ENCODE results near the gene BEND2.
"Not testable (repeated sequence)": the region's sequence is repeated elsewhere in the genome, so short reads cannot be mapped to it uniquely, and the experiment has no call there.

The BEND2 gene

DNA sequence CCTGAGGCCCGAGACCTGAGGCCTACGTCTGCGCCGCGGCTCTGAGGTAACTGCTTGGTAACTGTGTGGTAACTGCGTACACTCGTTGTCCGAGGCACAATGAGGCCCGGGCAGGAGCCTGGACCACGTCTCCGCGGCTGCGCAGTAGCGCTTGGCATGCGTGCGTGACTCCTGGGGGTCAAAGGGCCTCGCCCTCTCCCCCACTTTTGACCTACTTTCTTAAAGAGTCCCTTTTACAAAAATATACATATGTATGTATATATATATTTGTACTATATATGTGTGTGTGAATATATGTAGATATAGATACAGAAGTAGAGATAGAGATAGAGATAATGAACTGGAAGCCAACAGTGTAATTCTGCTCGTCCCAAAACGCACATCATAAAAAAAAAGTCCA lies at the start of gene BEND2:
BEND2 (minus strand) TSS at position 101 of the 400 bp plus-strand sequence. CDS start 136 bp downstream, outside the sequence.
- no peak for DNase-seq (ENCODE audit: low read depth in 2 of 2)

DNA sequence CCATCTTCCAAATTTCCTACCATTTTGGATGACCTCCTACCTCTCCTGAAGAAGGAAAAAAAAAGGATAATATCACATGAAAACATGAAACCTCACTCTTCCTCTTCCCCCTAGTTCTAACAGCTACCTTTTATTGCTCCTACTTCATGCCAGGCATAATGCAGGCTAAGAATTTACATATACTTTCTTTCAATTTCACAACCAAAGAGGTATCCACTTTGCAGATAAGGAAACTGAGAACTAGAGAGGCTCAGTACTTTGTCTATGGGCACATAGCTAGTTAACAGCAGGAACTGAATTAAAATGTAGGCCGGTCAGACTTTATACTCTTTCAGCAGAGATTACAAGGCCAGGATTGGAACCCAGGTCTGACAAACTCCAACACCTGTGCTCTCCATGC lies 34.4 kb upstream of the BEND2 start:
- DNase-seq (ENCODE audit: low read depth in 2 of 2), result no peak

DNA sequence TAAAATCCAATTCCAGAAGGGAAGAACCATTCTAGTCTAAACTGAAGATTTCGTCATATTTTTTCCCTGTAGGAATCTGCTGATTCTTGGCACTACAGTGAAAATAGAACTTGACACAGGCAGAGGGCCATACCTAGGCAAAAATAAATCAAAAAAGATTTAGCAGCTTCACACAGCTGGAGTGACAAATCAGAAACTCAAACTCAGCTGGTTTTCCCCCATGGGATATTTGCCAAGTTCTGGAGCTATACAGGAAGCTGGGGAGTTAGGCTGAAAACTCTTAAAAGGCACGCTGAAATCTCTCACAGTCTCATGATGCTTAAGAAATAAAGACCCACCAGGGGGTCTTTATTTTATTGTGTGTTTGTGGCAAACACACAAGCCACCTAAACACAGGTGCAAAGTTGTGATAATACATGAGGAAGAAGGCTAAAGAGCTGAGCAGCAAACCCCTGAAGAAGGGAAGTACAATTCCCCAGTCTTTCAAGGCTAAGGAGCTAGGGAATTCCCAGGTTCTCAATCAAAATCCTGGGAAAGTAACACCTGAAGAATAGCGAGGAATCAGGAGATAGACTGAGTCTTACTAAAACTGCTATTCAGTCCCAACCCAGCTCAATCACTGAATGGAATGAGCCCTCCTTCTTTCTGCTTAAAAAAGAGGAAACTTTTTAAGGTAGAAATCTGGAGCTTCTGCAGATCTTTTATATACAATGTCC lies 32.1 kb upstream of the BEND2 start:
- DNase-seq (ENCODE audit: low read depth in 2 of 2), result no peak

DNA sequence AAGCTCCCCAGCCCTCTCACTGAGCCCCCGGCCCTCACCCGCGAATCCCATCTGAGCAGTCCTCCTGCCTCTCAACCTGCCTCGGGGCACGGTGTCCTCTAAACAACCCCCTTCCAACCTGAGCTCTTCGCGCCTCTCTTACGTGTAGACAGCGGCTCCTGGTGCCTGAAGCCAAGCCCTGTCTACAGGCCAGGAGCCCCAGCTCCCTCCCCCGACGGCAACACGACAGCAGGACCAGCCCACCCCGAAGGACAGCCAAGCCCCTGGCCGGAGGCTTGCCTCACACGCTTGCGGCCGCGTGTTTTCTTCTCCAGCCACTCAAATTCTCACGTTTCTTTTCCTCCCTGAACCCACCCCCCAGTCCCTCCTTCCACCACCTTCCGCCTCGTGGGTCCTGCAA lies 9.0 kb upstream of the BEND2 start:
- DNase-seq (ENCODE audit: low read depth in 2 of 2), result not testable (repeated sequence)

DNA sequence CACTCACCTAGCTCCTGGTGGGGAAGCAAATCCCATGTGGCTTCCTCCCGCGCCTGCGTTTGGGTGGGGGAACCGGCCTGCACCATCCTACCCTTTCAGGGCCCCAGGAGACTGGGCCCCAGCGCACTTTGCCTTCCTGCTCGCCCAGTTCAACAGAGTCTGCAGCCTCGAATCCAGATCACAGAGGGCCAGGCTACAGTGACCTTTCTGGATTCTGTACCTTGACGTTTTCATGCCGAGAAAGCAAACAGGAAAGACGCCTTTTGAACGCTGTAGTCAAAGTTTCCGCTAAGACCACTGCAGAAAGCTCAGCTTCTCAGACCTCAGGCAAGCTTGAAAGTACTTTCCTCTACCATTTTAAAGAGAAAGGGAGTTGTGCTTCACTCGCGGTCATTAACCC lies 7.4 kb upstream of the BEND2 start:
- DNase-seq (ENCODE audit: low read depth in 2 of 2), result no peak

DNA sequence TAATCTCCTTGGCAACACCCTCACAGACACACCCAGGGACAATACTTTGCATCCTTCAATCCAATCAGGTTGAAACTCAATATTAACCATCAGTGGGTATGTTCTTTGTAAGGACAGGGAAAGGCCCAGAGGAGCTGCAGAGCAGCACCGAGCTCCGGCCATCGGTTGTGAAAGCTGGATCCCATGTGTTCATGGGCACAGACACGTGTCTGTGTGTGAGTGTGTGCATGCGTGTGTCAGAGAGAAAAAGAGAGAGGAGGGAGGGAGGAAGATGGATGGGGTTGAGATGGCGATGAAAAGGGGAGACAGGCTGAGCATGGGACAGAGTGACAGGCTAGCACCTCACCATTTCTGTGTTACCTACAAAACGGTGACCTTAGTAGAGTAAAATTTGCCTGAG lies 6.8 kb upstream of the BEND2 start:
- no peak for DNase-seq (ENCODE audit: low read depth in 2 of 2)

DNA sequence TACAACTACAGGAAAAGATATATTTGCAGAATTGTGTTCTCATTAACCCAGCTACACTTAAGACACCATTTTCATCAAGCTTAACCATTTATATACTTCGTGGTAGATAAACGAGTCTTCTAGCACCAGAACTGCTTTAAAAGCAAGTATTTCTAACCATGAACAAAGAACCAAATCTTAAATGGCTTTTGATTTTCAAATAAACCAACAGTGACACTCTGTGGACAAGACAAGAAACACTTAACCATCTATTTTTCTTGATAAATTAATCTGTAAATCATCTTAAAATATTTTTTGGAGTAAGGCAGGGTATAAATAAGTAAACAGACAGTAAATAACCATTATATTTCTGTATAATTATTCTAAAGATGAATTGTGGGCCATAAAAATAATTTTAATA lies 10.2 kb downstream of the BEND2 start:
- DNase-seq (ENCODE audit: low read depth in 2 of 2), result no peak

DNA sequence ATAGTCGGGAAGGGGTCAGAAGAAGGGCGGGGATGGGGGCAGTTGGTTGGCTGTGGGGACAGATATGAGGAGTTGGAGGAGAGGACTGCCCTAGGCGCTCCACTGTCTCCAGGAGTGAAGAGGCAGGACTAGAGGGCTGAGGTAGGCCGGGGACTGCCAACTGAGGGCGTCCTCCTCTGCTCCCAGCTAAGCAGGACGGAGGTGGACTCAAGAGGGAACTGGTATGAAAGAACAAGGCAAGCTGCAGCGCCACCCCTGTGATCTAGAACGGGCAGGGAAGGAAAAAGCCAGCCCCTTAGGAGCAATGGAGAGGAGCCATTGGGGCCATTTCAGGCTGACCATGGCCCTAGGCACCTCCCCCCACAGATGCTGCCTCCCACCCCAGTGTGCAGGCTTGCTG lies 14.0 kb downstream of the BEND2 start:
- DNase-seq (ENCODE audit: low read depth in 2 of 2), result no peak

DNA sequence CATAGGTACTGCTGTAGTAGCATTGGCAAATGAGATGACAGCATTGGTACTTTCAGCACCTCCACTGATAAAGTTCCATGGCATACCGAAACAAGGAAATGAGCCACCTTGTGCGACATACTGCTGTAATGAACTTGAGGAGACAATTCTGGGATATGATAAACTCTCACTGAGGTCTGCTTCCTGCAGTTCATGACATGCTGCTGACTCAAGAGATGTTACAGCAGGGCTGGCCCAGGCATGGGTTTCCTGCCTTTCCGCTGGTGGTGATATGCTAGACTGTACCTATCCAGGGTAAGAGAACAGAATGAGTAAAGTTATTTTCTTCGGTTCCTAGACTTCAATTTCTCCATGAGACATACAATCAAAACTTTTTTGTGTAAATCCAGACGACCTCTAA lies 17.1 kb downstream of the BEND2 start:
- no peak for DNase-seq (ENCODE audit: low read depth in 2 of 2)

DNA sequence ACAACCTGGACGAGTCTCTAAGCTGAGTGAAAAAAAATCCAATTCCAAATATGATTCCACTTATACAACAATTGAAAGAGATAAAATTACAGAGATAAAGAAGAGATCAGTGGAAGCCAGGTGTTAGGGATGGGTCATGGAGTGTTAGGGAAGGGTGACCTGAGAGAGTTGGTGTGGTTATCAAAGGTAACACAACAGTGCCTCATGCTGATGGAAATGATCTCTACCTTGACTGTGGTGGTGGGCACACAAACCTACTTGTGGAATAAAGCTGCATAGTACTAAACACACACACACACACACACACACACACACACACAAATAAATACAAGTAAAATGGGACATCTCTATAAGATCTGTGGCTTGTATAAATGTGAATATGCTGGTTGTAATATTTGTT lies 26.0 kb downstream of the BEND2 start:
- DNase-seq (ENCODE audit: low read depth in 2 of 2), result no peak

DNA sequence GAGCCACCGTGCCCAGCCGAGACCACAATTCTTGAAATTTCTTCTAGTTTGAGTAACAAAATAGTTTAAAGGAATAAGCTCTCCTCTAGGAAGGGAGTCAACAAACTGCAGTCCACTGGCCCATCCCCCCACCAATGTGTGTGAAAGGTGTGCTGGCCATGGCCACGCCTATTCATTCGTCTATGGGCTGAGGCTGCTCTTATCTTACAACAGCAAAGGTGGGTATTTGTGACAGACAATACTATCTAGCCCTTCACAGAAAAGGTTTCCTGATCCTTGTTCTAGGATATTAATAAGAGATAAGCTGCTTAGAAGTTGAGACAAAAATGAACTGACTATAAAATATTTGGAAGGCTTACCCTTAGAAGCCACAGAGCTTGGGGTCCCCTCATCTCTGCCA lies 41.2 kb downstream of the BEND2 start:
- no peak for DNase-seq (ENCODE audit: low read depth in 2 of 2)

DNA sequence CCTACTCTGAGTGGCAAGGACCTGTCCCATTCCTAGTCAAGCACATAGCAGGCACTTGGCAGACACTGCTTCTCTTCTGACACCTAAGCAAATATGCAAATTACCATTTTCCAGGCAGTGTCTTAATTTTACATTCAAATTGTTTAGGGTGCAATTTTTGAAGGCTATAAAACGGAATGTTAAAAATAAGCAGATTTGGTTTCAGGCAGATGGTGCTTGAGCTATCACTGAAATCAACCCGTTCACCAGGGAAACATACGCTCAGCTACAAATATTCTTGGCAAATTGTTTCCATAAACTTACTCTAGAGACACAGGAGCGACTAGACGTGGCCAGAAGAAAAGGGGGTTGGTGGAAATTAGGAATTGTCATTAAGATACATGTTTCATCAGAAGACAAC lies 45.7 kb downstream of the BEND2 start:
- DNase-seq (ENCODE audit: low read depth in 2 of 2), result no peak

DNA sequence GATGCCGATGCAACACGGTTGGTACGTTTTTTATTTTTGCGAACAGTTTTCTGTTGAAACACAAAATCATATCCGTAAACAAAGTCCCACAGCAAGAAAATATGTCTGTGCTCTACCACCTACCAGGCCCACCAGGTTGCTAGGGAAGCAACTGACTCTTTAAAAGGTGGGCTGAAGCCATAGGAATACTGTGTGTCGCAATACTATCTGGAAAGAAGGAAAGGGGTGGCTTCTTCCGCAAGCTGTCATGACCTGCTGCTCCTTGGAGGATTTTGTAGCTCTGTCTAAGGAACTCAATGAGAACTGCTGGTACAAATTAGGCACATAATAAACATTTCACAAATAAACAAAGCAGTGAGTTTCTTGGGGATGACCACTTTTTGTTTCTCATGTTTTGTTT lies 46.5 kb downstream of the BEND2 start:
- no peak for DNase-seq (ENCODE audit: low read depth in 2 of 2)

DNA sequence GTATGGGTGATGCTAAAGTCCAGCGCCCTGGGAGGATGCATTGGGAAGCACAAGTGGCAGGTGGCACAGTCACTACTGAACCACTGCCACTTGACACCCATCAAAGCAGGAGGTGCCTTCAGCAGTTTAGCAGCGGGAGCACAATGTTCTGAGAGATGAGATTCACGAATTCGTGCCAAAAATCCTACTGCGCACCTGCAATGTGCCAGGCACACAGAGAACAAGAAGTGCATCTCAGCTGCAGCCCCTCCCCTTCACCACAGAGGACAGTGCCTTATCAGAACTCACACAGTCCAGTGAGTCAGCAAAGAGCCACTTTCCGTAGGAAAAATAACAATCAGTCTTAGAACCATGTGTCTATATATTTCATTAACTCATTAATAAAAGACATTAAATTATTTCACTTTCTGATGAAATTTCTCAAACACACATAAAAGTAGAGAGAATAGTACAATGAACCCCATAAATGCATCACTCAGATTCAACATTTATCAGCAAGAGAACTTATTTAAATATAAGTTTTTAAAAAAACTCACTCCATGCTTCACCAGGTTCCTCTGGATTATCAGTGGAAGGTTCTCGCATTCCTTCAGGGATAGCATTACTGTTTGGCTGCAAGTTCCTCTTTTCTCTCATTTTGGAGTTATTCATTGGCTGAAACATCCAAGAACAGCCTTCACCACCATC lies 47.0 kb downstream of the BEND2 start:
- no peak for DNase-seq (ENCODE audit: low read depth in 2 of 2)

DNA sequence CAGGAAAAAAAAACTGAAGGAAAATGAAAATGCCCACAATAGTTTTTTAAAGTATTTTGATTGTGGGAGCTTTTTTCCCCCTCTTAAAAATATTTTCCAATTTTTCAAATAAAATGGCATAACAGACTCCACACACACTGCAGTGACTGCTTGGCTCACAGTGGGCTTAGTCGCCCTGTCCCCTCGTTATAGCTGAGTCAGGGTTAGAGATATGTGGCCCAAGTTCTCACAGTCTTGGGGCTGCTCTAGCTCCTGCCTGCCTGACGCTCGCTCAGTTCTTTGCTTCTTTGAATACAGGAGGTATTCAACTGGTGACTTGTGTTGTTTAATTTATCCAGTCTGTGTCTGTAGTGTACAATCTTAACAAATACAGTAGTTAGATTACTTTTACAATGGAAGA lies 47.7 kb downstream of the BEND2 start:
- DNase-seq (ENCODE audit: low read depth in 2 of 2), result no peak

DNA sequence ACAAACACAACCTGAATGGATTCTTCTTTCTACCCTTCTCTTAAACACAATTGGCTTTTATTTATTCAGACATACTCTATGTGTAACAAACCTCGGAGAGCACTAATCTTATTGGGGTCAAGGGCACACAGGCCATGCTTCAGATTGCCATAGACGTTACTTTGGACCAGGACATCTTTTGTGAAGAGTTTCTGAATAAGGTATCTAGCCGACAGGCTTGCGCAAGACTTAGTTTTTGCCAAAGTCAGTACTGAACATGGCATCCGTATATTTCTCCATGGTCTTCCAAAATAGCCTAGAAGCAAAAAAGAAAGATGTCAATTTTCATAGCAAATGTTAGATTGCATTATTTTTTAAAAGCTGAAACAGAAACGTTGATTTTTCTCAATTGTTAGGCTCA lies 49.8 kb downstream of the BEND2 start:
- no peak for DNase-seq (ENCODE audit: low read depth in 2 of 2)

DNA sequence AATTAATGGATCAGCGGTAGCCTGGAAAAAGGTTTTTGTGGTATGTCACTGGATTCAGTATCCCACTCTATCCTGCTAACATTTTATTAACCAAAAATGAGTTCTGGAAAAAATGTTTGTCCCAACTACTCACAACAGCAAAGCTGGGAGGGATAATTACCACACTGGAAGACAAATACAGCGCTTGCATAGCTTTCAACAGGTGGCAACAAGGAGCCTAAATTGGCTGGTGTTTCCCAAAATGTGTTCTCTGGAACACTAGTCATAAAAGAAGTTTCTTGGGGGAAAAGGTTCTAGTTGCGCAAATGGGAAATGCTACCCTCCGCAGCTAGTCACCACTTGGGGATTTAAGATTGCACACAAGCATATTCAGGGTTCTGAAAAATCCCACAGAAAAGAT lies 54.6 kb downstream of the BEND2 start:
- DNase-seq (ENCODE audit: low read depth in 2 of 2), result no peak

DNA sequence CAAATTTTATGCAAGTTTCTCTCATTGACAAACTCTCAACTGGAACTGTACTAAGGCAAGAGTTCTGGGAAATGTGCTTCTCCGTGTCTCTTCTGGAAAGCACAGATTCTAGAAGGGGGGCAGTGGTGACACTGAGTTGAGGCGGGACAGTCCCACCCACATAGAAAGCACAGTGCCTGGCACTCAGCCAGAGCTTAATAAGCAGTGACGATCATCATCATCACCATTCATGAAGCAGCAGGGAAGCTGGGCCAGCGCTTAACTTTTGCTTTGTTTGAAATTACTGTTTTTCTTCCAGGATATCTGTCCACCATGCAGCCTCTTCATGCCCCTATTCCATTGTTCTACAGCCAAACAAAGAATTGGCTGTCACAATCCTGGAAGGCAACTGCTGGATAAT lies 60.3 kb downstream of the BEND2 start:
- DNase-seq (ENCODE audit: low read depth in 2 of 2), result no peak

DNA sequence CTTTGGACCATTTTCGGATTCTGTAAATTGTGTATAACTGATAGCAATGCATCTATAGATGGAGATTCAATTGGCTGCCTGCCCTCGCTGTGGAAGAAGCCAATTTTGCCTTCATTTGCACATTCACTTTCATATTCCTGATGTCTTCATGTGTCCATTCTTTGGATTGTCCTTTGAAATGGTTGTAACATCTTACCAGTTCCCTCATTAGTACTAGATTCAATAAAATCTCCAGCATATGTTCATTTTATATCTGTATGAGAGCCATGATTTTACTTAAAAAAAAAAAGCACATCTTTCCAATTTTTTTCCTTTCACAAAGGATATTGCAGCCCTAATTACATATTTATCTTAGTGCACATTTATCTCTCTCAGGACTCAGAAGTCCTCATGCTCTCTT lies 61.7 kb downstream of the BEND2 start:
- no peak for DNase-seq (ENCODE audit: low read depth in 2 of 2)

DNA sequence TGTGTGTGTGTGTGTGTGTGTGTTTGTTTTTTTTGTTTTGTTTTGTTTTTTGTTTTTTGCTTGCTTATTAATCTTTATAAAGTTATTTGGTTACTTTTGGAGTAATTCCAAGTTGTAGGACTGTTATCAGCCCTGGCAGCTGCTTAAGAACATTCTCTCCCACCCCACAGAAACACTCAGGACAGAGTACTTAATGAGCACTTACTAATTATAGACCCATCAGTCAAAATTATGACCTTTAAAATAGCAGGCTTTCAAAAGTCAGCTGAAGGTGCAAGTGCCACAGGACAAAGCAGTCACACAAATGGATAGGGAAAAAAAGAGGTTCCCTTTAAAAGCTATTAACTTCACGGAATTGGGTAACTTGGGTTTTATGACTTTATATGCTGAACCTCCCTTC lies 69.0 kb downstream of the BEND2 start:
- DNase-seq (ENCODE audit: low read depth in 2 of 2), result no peak

DNA sequence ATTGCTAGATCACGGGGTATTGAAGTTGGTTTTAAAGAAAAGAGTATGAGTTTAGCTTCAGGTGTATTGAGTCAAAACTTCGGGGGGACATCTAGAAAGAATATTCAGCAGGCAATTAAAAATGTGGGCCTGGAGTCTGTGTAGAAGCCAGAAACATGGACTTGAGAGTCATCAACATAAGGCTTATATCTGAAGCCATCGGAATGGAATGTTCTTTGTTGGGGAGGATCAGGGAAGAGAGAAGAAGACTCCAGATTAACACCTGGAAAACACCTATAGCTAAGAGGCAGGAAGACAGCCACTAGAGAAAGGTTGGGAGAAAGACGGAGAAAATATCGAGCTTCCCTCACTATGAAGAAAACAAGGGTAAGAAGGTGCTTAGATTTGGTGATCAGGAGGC lies 69.5 kb downstream of the BEND2 start:
- DNase-seq (ENCODE audit: low read depth in 2 of 2), result no peak

DNA sequence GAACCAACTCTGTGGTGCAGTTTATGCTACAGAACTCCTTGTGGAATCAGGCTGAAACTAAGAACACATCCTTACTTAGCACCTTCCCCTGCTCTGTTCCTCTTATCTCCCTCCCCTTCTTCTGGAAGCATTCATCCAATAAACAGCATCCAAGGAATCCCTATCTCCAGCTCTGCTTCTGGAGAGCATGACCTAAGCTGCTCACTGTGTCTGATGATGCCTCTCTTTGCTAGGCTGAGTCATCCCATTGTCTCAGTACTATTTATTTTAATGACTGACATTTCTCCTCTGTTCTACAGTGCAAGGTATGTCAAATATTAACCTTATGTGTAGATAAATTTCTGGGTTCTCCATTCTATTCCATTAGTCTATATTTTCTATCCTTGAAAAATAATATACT lies 71.2 kb downstream of the BEND2 start:
- no peak for DNase-seq (ENCODE audit: low read depth in 2 of 2)

DNA sequence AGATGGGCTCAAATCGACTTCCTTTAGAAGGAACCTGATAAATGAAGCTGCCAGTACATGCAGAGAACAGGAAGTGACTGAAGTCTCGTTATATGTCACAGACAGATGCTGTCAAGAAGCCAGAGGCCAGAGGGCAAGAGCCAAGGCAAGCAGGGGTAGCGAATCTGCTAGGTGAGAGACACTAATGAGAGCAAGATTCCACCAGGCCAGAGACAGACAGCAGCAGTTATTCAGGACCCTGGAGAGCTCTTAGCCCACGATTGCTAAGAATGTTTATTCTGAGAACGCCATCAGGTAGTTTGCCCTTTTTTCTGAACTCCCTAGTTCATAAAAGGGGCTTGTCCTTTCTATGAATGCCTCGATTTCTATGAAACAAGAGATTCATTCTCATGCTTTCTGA lies 73.7 kb downstream of the BEND2 start:
- no peak for DNase-seq (ENCODE audit: low read depth in 2 of 2)

DNA sequence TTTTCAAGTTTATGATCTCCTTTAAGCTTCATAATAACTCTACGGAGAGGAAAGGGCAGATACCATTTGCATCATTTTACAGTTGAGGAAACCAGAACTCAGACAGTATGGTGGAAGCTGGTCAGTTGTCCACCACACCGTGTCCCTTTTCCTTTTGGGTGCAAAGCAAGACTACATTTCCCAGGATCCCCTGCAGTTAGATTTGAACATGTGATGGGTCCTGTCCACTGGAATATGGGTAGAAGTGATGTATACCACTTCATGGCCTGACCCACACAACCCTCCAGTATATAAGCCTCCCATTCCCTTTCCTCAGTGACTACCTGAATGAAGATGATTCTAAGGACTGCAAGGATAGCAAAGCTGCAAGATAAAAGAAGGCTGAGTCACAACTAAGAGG lies 74.7 kb downstream of the BEND2 start:
- DNase-seq (ENCODE audit: low read depth in 2 of 2), result no peak

Data from stimulated activated CD4-positive, alpha-beta T cell treated with anti-CD3 and anti-CD28 coated beads, Interleukin-1b, Interleukin-23, amount 100 ng/mL, for 4 hours (primary cell).